Ascending aorta (tissue), 2 donors: ENCODE measurements around the gene KCNG1. TPM values are rescaled to one million over a fixed set of nuclear protein-coding genes. Genes with fewer than 3 reads are reported as not detected.

Experiments
- DNase-seq, 2 donors: peaks; one replicate each; pipeline ENCODE4 v3.0.0-alpha.2; 2019; ENCODE audit warnings: low spot score in 2 of 2
- H3K27ac ChIP-seq, 2 donors: fragments of 200-600 bp; sonication (generic); one replicate each; pipeline ENCODE4 v1.5.1; 2016 to 2017; ENCODE audit warnings: mild to moderate bottlenecking in 1 of 2
- H3K27me3 ChIP-seq: fragments of 200-600 bp; sonication (generic); one replicate; pipeline ENCODE4 v1.5.1; 2017
- H3K36me3 ChIP-seq, 2 donors: fragments of 200-600 bp; sonication (generic); one replicate each; pipeline ENCODE4 v1.5.1; 2016
- H3K4me1 ChIP-seq, 2 donors: fragments of 200-600 bp; sonication (generic); one replicate each; pipeline ENCODE4 v1.5.1; 2016 to 2017; ENCODE audit warnings: mild to moderate bottlenecking in 1 of 2
- H3K4me3 ChIP-seq, 2 donors: fragments of 200-600 bp; sonication (generic); one replicate each; pipeline ENCODE4 v1.5.1; 2016 to 2017; ENCODE audit warnings: mild to moderate bottlenecking in 1 of 2
- H3K9me3 ChIP-seq, 2 donors: fragments of 200-600 bp; sonication (generic); one replicate each; pipeline ENCODE4 v1.5.1; 2016
- intact Hi-C: fragments of 100-400 bp; cut with DNase I; formaldehyde crosslinking; loops from one replicate; pipeline ENCODE4 v1.15.1; 2023
- total RNA-seq: library from RNA; depleted of rRNA; stranded (reverse); fragments of >200 nt; gene quantifications from one replicate; pipeline ENCODE4 v1.1.0, GENCODE V29; 2016
- TF ChIP-seq, protein P1 (sequence below), 3 experiments: fragments of 200-600 bp in 2 of 3; fragments of 450-650 bp in 1 of 3; sonication (generic) in 2 of 3; IDR thresholded peaks; one replicate each; pipeline ENCODE4 v1.5.1; 2016 to 2019; ENCODE audit warnings: antibody characterized with exemption in 3 of 3, mild to moderate bottlenecking in 1 of 3, moderate library complexity in 1 of 3

The KCNG1 gene
- total RNA-seq, 1 donor from 2014 or later = 6.6 TPM

DNA sequence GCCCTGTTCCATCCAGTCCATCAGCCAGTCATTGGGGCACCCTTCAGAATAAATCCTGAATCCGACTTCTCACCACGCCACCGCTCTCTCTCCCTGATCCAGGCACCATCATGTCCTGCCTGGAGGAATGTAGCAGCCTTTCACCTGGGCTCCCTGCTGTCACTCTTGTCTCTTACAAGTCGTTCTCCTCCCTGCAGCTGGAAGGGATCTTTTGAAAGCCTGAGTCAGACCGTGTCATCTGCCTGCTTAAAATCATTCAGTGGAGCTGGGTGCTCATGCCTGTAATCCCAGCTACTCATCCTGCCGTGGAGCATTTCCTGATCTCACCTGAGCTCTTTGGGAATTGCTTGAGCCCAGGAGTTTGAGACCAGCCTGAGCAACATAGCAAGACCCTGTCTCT is 19.2 kb upstream of the KCNG1 start:
- no peaks in the 10 kb centered on the region for H3K4me1 ChIP-seq
- H3K27me3 ChIP-seq = no peaks in the 10 kb centered on the region
- intact Hi-C loops = no loop called here
- TF ChIP-seq, protein P1, sequence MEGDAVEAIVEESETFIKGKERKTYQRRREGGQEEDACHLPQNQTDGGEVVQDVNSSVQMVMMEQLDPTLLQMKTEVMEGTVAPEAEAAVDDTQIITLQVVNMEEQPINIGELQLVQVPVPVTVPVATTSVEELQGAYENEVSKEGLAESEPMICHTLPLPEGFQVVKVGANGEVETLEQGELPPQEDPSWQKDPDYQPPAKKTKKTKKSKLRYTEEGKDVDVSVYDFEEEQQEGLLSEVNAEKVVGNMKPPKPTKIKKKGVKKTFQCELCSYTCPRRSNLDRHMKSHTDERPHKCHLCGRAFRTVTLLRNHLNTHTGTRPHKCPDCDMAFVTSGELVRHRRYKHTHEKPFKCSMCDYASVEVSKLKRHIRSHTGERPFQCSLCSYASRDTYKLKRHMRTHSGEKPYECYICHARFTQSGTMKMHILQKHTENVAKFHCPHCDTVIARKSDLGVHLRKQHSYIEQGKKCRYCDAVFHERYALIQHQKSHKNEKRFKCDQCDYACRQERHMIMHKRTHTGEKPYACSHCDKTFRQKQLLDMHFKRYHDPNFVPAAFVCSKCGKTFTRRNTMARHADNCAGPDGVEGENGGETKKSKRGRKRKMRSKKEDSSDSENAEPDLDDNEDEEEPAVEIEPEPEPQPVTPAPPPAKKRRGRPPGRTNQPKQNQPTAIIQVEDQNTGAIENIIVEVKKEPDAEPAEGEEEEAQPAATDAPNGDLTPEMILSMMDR (IDR thresholded peaks at IDR 0.05) = no peak
- H3K9me3 ChIP-seq = no peaks in the 10 kb centered on the region
- H3K36me3 ChIP-seq = no peaks in the 10 kb centered on the region
- H3K27ac ChIP-seq = no peak overlapping the region
- H3K4me3 ChIP-seq = no peak overlapping the region
- DNase-seq = no peak

- no peak overlapping the region for H3K27ac ChIP-seq
- no peak overlapping the region for H3K4me3 ChIP-seq
- H3K9me3 ChIP-seq = no peaks in the 10 kb centered on the region
- no peaks in the 10 kb centered on the region for H3K4me1 ChIP-seq
- DNase-seq = no peak
- no peaks in the 10 kb centered on the region for H3K27me3 ChIP-seq
- intact Hi-C loops = no loop called here
- H3K36me3 ChIP-seq = no peaks in the 10 kb centered on the region
- TF ChIP-seq, protein P1 (IDR thresholded peaks at IDR 0.05) = no peak
Measured at GRCh38 chr20:51037532-51038115, 14.7 kb upstream of the KCNG1 start.

- Histone ChIP-seq H3K36me3 (no peaks in the 10 kb centered on the region), H3K9me3 (no peaks in the 10 kb centered on the region), H3K27ac (no peak overlapping the region), H3K4me3 (no peak overlapping the region), H3K4me1 (no peaks in the 10 kb centered on the region), H3K27me3 (no peaks in the 10 kb centered on the region)
- DNase-seq = no peak
- TF ChIP-seq, protein P1 (IDR thresholded peaks at IDR 0.05) = no peak
- intact Hi-C loops = no loop called here
Measured at GRCh38 chr20:51036827-51037531, 14.1 kb upstream of the KCNG1 start.

DNA sequence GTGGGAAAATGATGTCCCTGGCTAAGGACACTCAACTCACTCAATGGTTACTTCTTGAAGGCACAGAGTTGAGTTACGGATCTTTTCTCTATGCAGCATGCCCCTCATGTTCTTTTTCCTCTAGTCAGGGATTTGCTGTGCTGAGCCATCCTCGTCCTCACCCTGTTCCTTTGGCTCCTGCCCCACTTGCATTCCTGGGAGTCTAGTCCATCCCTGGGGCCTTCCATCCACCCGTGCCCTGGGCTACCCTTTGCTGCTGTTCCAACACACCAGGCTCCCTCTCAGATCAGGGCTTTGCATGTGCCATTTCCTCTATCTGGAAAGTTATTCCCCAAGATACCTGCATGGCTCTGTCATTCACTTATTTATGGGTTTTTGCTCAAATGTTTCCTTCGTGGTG is 13.3 kb upstream of the KCNG1 start:
- H3K9me3 ChIP-seq = no peaks in the 10 kb centered on the region
- TF ChIP-seq, protein P1 (IDR thresholded peaks at IDR 0.05) = no peak
- no peak overlapping the region for H3K27ac ChIP-seq
- no peak for DNase-seq
- H3K27me3 ChIP-seq = no peaks in the 10 kb centered on the region
- no peaks in the 10 kb centered on the region for H3K4me1 ChIP-seq
- intact Hi-C loops = no loop called here
- no peak overlapping the region for H3K4me3 ChIP-seq
- no peaks in the 10 kb centered on the region for H3K36me3 ChIP-seq

DNA sequence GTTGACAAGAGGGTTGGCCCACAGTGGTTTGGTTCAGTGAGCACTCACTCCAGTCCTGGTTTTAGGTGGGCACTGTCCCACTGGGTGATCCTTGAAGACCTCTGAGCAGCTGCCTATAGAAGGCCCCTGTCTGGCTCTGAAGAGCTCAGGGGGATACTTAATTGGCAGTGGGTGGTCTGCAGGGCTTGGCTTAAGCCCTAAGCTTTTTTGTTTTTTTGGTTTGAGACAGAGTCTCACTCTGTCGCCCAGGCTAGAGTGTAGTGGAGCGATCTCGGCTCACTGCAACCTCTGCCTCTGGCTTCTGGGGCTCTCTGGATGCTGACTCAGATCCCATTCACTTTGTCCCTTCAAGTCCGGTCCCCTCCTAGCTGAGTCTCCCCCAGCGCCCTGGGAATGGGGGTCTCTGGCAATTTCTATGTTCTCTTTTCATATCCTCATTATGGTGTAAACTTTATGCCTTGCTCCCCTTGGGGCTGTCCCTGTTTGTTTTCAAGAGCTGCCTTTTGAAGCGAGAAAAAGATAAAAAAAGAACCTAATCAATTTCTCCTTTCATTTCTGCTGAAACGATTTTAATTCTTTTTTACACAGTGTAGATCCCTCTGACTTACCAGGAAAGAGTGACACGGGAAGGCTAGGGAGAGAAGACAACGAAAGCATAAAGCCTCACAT is 12.2 kb upstream of the KCNG1 start:
- H3K27me3 ChIP-seq = no peaks in the 10 kb centered on the region

More for the DNA sequence above, 12.2 kb upstream of the KCNG1 start:
- DNase-seq = no peak
- H3K9me3 ChIP-seq = no peaks in the 10 kb centered on the region
- H3K4me1 ChIP-seq = no peaks in the 10 kb centered on the region
- TF ChIP-seq, protein P1 (IDR thresholded peaks at IDR 0.05) = no peak
- no peak overlapping the region for H3K27ac ChIP-seq
- no peaks in the 10 kb centered on the region for H3K36me3 ChIP-seq
- intact Hi-C loops = no loop called here
- H3K4me3 ChIP-seq = no peak overlapping the region
